Mesenchymal stem cell (in vitro differentiated cells and primary cell): ENCODE results near the gene KLF11.
"Not testable (repeated sequence)": the region's sequence is repeated elsewhere in the genome, so short reads cannot be mapped to it uniquely, and the experiment has no call there.

Experiments
- DNase-seq: peaks from one replicate; pipeline ENCODE4 v3.0.0-alpha.2; 2013
- H2AFZ ChIP-seq: one replicate; pipeline ENCODE4 v1.6.1; 2013; ENCODE audit warnings: low read depth, mild to moderate bottlenecking, control low read depth, inconsistent platforms, low read length, moderate library complexity
- H2AK5ac ChIP-seq: 2 replicates; pipeline ENCODE4 v1.6.1; 2013; ENCODE audit warnings: low read length, moderate library complexity, mild to moderate bottlenecking, inconsistent platforms; ENCODE audit not compliant: severe bottlenecking
- H2BK120ac ChIP-seq: one replicate; pipeline ENCODE4 v1.6.1; 2013; ENCODE audit warnings: low read depth, mild to moderate bottlenecking, inconsistent platforms, low read length, moderate library complexity
- H2BK12ac ChIP-seq, 2 experiments: one replicate each; pipeline ENCODE4 v1.6.1; 2013; ENCODE audit warnings: inconsistent platforms in 2 of 2, low read length in 2 of 2, mild to moderate bottlenecking in 2 of 2, moderate library complexity in 2 of 2, control low read depth in 1 of 2
- H2BK15ac ChIP-seq: one replicate; pipeline ENCODE4 v1.6.1; 2013; ENCODE audit warnings: mild to moderate bottlenecking, low read depth, inconsistent platforms; ENCODE audit not compliant: poor library complexity, severe bottlenecking
- H2BK5ac ChIP-seq: 2 replicates; pipeline ENCODE4 v1.6.1; 2013; ENCODE audit warnings: low read depth, mild to moderate bottlenecking, low read length, control low read depth, inconsistent platforms; ENCODE audit not compliant: poor library complexity, severe bottlenecking
- H3K14ac ChIP-seq, 2 experiments: one replicate each; pipeline ENCODE4 v1.6.1; 2013; ENCODE audit warnings: inconsistent platforms in 2 of 2, low read length in 2 of 2, control low read depth in 1 of 2, mild to moderate bottlenecking in 1 of 2, moderate library complexity in 1 of 2
- H3K18ac ChIP-seq, 2 experiments: one replicate each; pipeline ENCODE4 v1.6.1; 2013; ENCODE audit warnings: inconsistent platforms in 2 of 2, low read length in 2 of 2, control low read depth in 1 of 2, low read depth in 1 of 2, mild to moderate bottlenecking in 1 of 2
- H3K23ac ChIP-seq, 2 experiments: one replicate each; pipeline ENCODE4 v1.6.1; 2013; ENCODE audit warnings: inconsistent platforms in 2 of 2, low read length in 2 of 2, mild to moderate bottlenecking in 2 of 2, moderate library complexity in 2 of 2, control low read depth in 1 of 2
- H3K27ac ChIP-seq: 2 replicates; pipeline ENCODE4 v1.5.1; 2013; ENCODE audit warnings: mild to moderate bottlenecking, moderate library complexity, low read length, control low read depth, inconsistent platforms; ENCODE audit not compliant: poor library complexity, severe bottlenecking
- H3K27me3 ChIP-seq, 2 experiments: 2 replicates each; pipeline versions ENCODE4 v1.6.1 to v1.7.0; 2013; ENCODE audit warnings: low read length in 2 of 2, mild to moderate bottlenecking in 2 of 2, moderate library complexity in 2 of 2, control low read depth in 1 of 2, inconsistent platforms in 1 of 2; ENCODE audit not compliant: control insufficient read depth in 1 of 2, insufficient read depth in 1 of 2
- H3K36me3 ChIP-seq, 2 experiments: 2 replicates each; pipeline versions ENCODE4 v1.6.1 to v1.7.0; 2013; ENCODE audit warnings: low read length in 2 of 2, control low read depth in 1 of 2, inconsistent platforms in 1 of 2, low read depth in 1 of 2, mild to moderate bottlenecking in 1 of 2; ENCODE audit not compliant: insufficient read depth in 2 of 2, control insufficient read depth in 1 of 2
- H3K4ac ChIP-seq, 2 experiments: one replicate each; pipeline ENCODE4 v1.6.1; 2013; ENCODE audit warnings: inconsistent platforms in 2 of 2, low read length in 2 of 2, mild to moderate bottlenecking in 2 of 2, moderate library complexity in 2 of 2, control low read depth in 1 of 2, low read depth in 1 of 2
- H3K4me1 ChIP-seq: 2 replicates; pipeline ENCODE4 v1.6.1; 2013; ENCODE audit warnings: low read depth, low read length, control low read depth; ENCODE audit not compliant: control insufficient read depth, insufficient read depth
- H3K4me2 ChIP-seq: 2 replicates; pipeline ENCODE4 v1.6.1; 2013; ENCODE audit warnings: low read length, mild to moderate bottlenecking, inconsistent platforms; ENCODE audit not compliant: poor library complexity, severe bottlenecking
- H3K4me3 ChIP-seq, 2 experiments: 2 replicates each; pipeline versions ENCODE4 v1.5.1 to v1.7.0; 2013; ENCODE audit warnings: low read length in 2 of 2, mild to moderate bottlenecking in 2 of 2, control low read depth in 1 of 2, low read depth in 1 of 2; ENCODE audit not compliant: insufficient read depth in 1 of 2
- H3K79me1 ChIP-seq: replicated peaks from 2 replicates; pipeline ENCODE4 v1.6.1; 2013; ENCODE audit warnings: mild to moderate bottlenecking, control low read depth, low read length, inconsistent platforms; ENCODE audit not compliant: poor library complexity, severe bottlenecking
- H3K9ac ChIP-seq: 2 replicates; pipeline ENCODE4 v1.7.0; 2013; ENCODE audit warnings: mild to moderate bottlenecking, low read length, moderate library complexity
- H3K9me3 ChIP-seq: 2 replicates; pipeline ENCODE4 v1.7.0; 2013; ENCODE audit warnings: mild to moderate bottlenecking, low read length; ENCODE audit not compliant: control insufficient read depth
- H4K8ac ChIP-seq: one replicate; pipeline ENCODE4 v1.6.1; 2013; ENCODE audit warnings: inconsistent platforms, mild to moderate bottlenecking, low read length, moderate library complexity
- H4K91ac ChIP-seq: one replicate; pipeline ENCODE4 v1.6.1; 2013; ENCODE audit warnings: mild to moderate bottlenecking, low read length, inconsistent platforms
- WGBS: methylation state at CpG from one replicate; pipeline ENCODE4 v1.1.7; 2013; ENCODE audit warnings: mixed read lengths; 5-methylcytosine and 5-hydroxymethylcytosine counted together

Gene KLF11

DNA sequence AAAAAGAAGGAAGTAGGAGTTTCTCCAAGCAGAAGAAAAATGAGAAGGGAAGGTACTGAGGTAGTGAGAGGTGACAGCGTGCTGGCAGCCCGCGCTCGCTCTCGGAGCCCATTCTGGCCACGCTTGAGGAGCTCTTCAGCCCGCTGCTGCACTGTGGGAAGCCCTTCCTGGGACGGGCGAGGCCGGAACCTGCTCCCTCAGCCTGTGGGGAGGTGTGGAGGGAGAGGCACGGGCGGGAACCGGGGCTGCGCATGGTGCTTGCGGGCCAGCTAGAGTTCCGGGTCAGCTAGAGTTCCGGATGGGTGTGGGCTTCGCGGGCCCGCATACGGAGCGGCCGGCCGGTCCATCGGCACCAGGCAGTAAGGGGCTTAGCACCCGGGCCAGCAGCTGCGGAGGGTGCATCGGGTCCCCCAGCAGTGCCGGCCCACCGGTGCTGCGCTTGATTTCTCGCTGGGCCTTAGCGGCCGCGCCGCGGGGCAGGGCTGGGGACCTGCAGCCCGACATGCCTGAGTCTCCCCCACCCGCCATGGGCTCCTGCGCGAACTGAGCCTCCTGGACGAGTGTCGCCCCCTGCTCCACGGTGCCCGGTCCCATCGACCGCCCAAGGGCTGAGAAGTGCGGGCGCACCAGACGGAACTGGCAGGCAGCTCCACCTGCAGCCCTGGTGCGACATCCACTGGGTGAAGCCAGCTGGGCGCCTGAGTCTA is 48.0 kb downstream of the KLF11 start:
- Histone ChIP-seq H4K8ac (no peak overlapping the region), H3K79me1 (no peaks in the 10 kb centered on the region), H2BK120ac (no peak overlapping the region), H3K23ac (no peak overlapping the region), H2AFZ (no peak overlapping the region), H3K27ac (no peak overlapping the region), H3K4me1 (peaks cover 13% of the 10 kb centered on the region), H3K4ac (no peak overlapping the region), H3K4me2 (no peak overlapping the region), H3K4me3 (peak overlapping the region; percentile 21 to 24), H2AK5ac (no peak overlapping the region), H3K27me3 (peaks cover 0 to 78% of the 10 kb centered on the region in 2 experiments), H4K91ac (no peak overlapping the region), H3K9ac (no peak overlapping the region), H3K9me3 (peaks cover 6% of the 10 kb centered on the region), H2BK5ac (no peak overlapping the region), H3K36me3 (no peaks in the 10 kb centered on the region), H3K18ac (no peak overlapping the region), H2BK15ac (no peak overlapping the region), H3K14ac (no peak overlapping the region), H2BK12ac (no peak overlapping the region)
- WGBS = 77% methylated on average over 50 of the region's 52 CpGs
- DNase-seq = no peak

DNA sequence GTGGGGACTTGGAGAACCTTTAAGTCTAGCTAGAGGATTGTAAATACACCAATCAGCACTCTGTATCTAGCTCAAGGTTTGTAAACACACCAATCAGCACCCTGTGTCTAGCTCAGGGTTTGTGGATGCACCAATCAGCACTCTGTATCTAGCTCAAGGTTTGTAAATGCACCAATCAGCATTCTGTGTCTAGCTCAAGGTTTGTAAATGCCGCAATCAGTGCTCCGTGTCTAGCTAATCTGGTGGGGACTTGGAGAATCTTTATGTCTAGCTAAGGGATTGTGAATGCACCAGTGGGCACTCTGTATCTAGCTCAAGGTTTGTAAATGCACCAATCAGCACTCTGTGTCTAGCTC is 48.5 kb downstream of the KLF11 start:
- Histone ChIP-seq H3K4me1 (peaks cover 15% of the 10 kb centered on the region), H3K27me3 (peaks cover 0 to 76% of the 10 kb centered on the region in 2 experiments)
- not testable (repeated sequence) for H3K4ac ChIP-seq, H4K8ac ChIP-seq, H3K14ac ChIP-seq, H3K9ac ChIP-seq, H2BK5ac ChIP-seq, H4K91ac ChIP-seq, H3K36me3 ChIP-seq, H2BK120ac ChIP-seq, H3K4me2 ChIP-seq, H2BK12ac ChIP-seq, H3K23ac ChIP-seq, H2AK5ac ChIP-seq, H2BK15ac ChIP-seq, H3K27ac ChIP-seq, H2AFZ ChIP-seq, H3K18ac ChIP-seq, H3K4me3 ChIP-seq, DNase-seq, H3K79me1 ChIP-seq, H3K9me3 ChIP-seq
- 100% methylated on average over 2 of the region's 2 CpGs for WGBS

DNA sequence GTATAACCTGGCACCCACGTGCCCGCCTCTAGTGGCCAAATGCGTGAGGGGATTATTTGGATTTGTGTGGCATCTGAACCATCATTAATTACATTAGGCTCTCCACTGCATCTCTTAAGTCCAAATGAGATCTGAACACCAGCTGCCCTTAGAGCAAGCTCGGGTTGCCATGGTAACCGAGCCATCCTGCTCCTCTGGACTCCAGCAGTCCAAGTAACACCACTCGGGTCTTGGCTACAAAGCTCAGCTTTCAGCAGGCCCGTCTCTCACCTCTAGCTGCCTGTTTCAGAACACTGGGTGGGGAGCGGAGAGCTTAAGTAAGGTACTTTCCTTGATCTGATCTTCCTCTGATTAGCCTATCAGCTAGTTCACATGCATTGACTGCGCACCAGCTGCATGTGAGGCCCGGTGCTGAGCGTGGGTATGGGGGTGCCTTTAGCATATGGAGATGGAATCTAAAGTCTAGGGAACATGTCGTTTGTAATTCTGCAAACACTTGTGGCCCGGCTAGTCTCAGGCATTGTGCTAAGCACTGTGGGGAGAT is 51.0 kb downstream of the KLF11 start:
- H3K9ac ChIP-seq = no peak overlapping the region
- no peaks in the 10 kb centered on the region for H3K79me1 ChIP-seq
- 89% methylated on average over 13 of the region's 13 CpGs for WGBS
- no peak overlapping the region for H2BK12ac ChIP-seq
- no peak overlapping the region for H3K4ac ChIP-seq
- no peak overlapping the region for H2BK15ac ChIP-seq
- no peak overlapping the region for H2AK5ac ChIP-seq
- no peak overlapping the region for H2BK120ac ChIP-seq
- no peak overlapping the region for H3K4me2 ChIP-seq
- H4K8ac ChIP-seq = no peak overlapping the region
- H3K14ac ChIP-seq = no peak overlapping the region
- peaks cover 6% of the 10 kb centered on the region for H3K9me3 ChIP-seq
- DNase-seq = no peak
- no peak overlapping the region for H3K23ac ChIP-seq
- no peaks in the 10 kb centered on the region for H3K36me3 ChIP-seq
- no peak overlapping the region for H3K27ac ChIP-seq
- H3K4me3 ChIP-seq = no peak overlapping the region
- H3K27me3 ChIP-seq = peaks cover 0 to 58% of the 10 kb centered on the region in 2 experiments
- H3K18ac ChIP-seq = no peak overlapping the region
- peaks cover 12% of the 10 kb centered on the region for H3K4me1 ChIP-seq
- no peak overlapping the region for H4K91ac ChIP-seq
- no peak overlapping the region for H2BK5ac ChIP-seq
- H2AFZ ChIP-seq = no peak overlapping the region

DNA sequence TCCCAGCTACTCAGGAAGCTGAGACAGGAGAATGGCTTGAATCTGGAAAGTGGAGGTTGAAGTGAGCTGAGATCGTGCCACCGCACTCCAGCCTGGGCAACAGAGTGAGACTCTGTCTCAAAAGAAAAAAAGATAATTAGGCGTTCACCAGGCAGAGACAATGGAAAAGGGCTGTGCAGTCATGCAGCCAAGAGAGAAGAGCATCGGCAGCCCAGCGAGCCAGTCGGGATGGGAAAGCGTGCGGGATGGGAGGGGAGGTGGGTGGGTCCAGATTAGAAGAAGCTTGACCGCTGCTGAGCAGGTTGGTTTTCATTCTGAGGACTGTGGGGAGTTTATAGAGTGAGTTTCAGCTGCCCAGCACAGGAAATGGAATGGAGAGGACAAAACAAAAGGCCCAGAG is 51.8 kb downstream of the KLF11 start:
- Histone ChIP-seq H3K23ac (no peak overlapping the region), H2BK5ac (peak overlapping the region; percentile 36), H3K79me1 (no peaks in the 10 kb centered on the region), H2BK15ac (no peak overlapping the region), H3K36me3 (no peaks in the 10 kb centered on the region), H2AFZ (no peak overlapping the region), H3K4me2 (no peak overlapping the region), H2AK5ac (no peak overlapping the region), H3K4me3 (no peak overlapping the region), H3K27ac (no peak overlapping the region), H2BK12ac (no peak overlapping the region), H3K9ac (no peak overlapping the region), H3K9me3 (peaks cover 6% of the 10 kb centered on the region), H3K18ac (no peak overlapping the region), H4K8ac (no peak overlapping the region), H4K91ac (no peak overlapping the region), H3K14ac (no peak overlapping the region), H2BK120ac (no peak overlapping the region), H3K27me3 (peaks cover 0 to 50% of the 10 kb centered on the region in 2 experiments), H3K4ac (no peak overlapping the region), H3K4me1 (peaks cover 14% of the 10 kb centered on the region)
- WGBS = 77% methylated on average over 9 of the region's 9 CpGs
- DNase-seq = no peak
